DND-41 (cell line): ENCODE data around the gene MINK1.

Experiments
- CTCF ChIP-seq: IDR thresholded peaks from 2 replicates; pipeline ENCODE4 v1.5.1; 2012; ENCODE audit warnings: borderline replicate concordance, low read length, moderate library complexity, mild to moderate bottlenecking; ENCODE audit not compliant: poor library complexity, severe bottlenecking; ENCODE audit errors: extremely low read depth
- EZH2 ChIP-seq: IDR thresholded peaks from 3 replicates; pipeline ENCODE4 v1.6.1; 2012; ENCODE audit warnings: borderline replicate concordance, low read depth, mild to moderate bottlenecking, moderate library complexity, low read length, inconsistent platforms; ENCODE audit not compliant: severe bottlenecking

DNA sequence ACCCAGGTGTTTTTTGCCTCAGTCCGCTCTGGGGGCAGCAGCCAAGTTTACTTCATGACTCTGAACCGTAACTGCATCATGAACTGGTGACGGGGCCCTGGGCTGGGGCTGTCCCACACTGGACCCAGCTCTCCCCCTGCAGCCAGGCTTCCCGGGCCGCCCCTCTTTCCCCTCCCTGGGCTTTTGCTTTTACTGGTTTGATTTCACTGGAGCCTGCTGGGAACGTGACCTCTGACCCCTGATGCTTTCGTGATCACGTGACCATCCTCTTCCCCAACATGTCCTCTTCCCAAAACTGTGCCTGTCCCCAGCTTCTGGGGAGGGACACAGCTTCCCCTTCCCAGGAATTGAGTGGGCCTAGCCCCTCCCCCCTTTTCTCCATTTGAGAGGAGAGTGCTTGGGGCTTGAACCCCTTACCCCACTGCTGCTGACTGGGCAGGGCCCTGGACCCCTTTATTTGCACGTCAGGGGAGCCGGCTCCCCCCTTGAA, 64.1 kb downstream of the MINK1 start:
- TF ChIP-seq CTCF: no peak
- no peak for TF ChIP-seq EZH2
